Adrenal gland (tissue), 19 donors: Measurements from ENCODE around the gene SCOC. TPM values are rescaled to one million over a fixed set of nuclear protein-coding genes. Genes with fewer than 3 reads are reported as not detected.

Experiments used
- DNase-seq, 7 donors: peaks; one replicate each; pipeline ENCODE4 v3.0.0-alpha.2; 2019 to 2020
- H3K27ac ChIP-seq, 5 donors: fragments of 200-600 bp; sonication (generic) in 4 of 5; 1 replicate in 3 of 5; 2 replicates in 2 of 5; pipeline versions ENCODE4 v1.5.1 to v1.8.0; 2016 to 2020; ENCODE audit warnings: mild to moderate bottlenecking in 1 of 5
- H3K27me3 ChIP-seq: fragments of 200-600 bp; 2 replicates; pipeline ENCODE4 v1.8.0; 2021
- H3K36me3 ChIP-seq, 2 donors: fragments of 200-600 bp; replicated peaks in 1 of 2; 1 replicate in 1 of 2; 2 replicates in 1 of 2; pipeline versions ENCODE4 v1.5.1 to v1.8.0; 2018 to 2022
- H3K4me1 ChIP-seq, 2 donors: fragments of 200-600 bp; replicated peaks in 1 of 2; 1 replicate in 1 of 2; 2 replicates in 1 of 2; pipeline versions ENCODE4 v1.5.1 to v1.8.0; 2018 to 2021
- H3K4me3 ChIP-seq, 4 donors: fragments of 200-600 bp; sonication (generic) in 3 of 4; one replicate each; pipeline ENCODE4 v1.5.1; 2016 to 2018
- H3K9me3 ChIP-seq, 3 donors: fragments of 200-600 bp; sonication (generic) in 1 of 3; replicated peaks in 1 of 3; 1 replicate in 2 of 3; 2 replicates in 1 of 3; pipeline versions ENCODE4 v1.5.1 to v1.8.0; 2016 to 2021
- POLR2A ChIP-seq, 2 donors: fragments of 450-650 bp; IDR thresholded peaks; one replicate each; pipeline ENCODE4 v1.6.1; 2017; ENCODE audit warnings: antibody characterized with exemption in 2 of 2, mild to moderate bottlenecking in 2 of 2, moderate library complexity in 1 of 2
- WGBS, 4 donors: extraction: QIAGEN DNeasy Blood & Tissue Kit in 2 of 4; methylation state at CpG; one replicate each; pipeline versions ENCODE4 v1.1.5 to v1.1.7; 2013 to 2017; 5-methylcytosine and 5-hydroxymethylcytosine counted together
- intact Hi-C, 2 donors: fragments of 100-400 bp; cut with DNase I; formaldehyde crosslinking; loops; one replicate each; pipeline versions ENCODE4 v1.14.1 to v1.15.0; 2022 to 2023
- long read RNA-seq, 10 donors: library from polyadenylated mRNA in 3 of 10; unstranded in 2 of 10; stranded (forward) in 1 of 10; transcript quantifications; one replicate each; pipeline ENCODE4 v2.0.0 and lab custom pipeline, GENCODE V29; 2021 to 2026
- polyA plus RNA-seq, 3 donors: library from polyadenylated mRNA; stranded (reverse); fragments of 200-250 nt in 2 of 3; fragments of 350-450 nt in 1 of 3; fragmentation: Illumina TruSeq in 1 of 3; extraction: RNeasy Lipid Tissue Mini Kit (QIAGEN cat#74804) in 1 of 3; gene quantifications; one replicate each; pipeline ENCODE4 v1.2.3, GENCODE V29; 2013 to 2014
- total RNA-seq, 9 donors: library from RNA; depleted of rRNA in 4 of 9; stranded (reverse); fragments of >200 nt in 4 of 9; fragments of 120-200 nt in 1 of 9; fragmentation: NEBNext Ultra II Directional in 1 of 9; extraction: Animal tissue kit (Norgen Biotek cat#: 25700) in 1 of 9; gene quantifications; one replicate each; pipeline versions ENCODE4 v1.1.0 to v1.2.4, GENCODE V29; 2013 to 2023
- TF ChIP-seq, protein P1 (sequence below), 6 experiments: fragments of 450-650 bp in 4 of 6; fragments of 200-600 bp in 2 of 6; sonication (generic) in 1 of 6; IDR thresholded peaks; 1 replicate in 5 of 6; 2 replicates in 1 of 6; pipeline versions ENCODE4 v1.5.1 to v1.8.0; 2016 to 2021; ENCODE audit warnings: antibody characterized with exemption in 6 of 6, mild to moderate bottlenecking in 2 of 6, moderate library complexity in 1 of 6
- donor health status: healthy with polysubstance abuse.
- donor health status: Bipolar disorder and iron deficiency.
- donor health status: DM: yes; HTN: yes; CAD: no.
- donor health status: DM: no; HTN: no; CAD: no.
- donor health status: DM: no; HTN: no; CAD: no.
- donor health status: DM: yes; HTN: yes; CAD: no.

Gene SCOC
- 10 to 100 TPM; 28.5 to 82.9 (median 45.5) TPM for total RNA-seq
- polyA plus RNA-seq = 100 to 1,000 TPM in 1 of 3 donors, 10 to 100 TPM in 2; 38.8 to 101 (median 46.7) TPM
- long read RNA-seq, donor 1, transcript SCOC-211 (4 exons, 1,959 nt) = major isoform, 65 of 106 reads
- long read RNA-seq, donor 1, partial matches to known transcripts = 27 of 106 reads
- long read RNA-seq, donor 1, other reads (novel, unspliced or antisense) = 12 of 106 reads
- long read RNA-seq, donor 2, transcript SCOC-211 (4 exons, 1,959 nt) = major isoform, 61 of 86 reads
- long read RNA-seq, donor 2, partial matches to known transcripts = 10 of 86 reads
- long read RNA-seq, donor 2, other reads (novel, unspliced or antisense) = 13 of 86 reads
- long read RNA-seq, donor 3, transcript SCOC-211 (4 exons, 1,959 nt) = major isoform, 88 of 97 reads
- long read RNA-seq, donor 3, partial matches to known transcripts = 6 of 97 reads
- long read RNA-seq, donor 3, other reads (novel, unspliced or antisense) = 0 of 97 reads
- long read RNA-seq, donor 4, transcript SCOC-211 (4 exons, 1,959 nt) = major isoform, 88 of 99 reads
- long read RNA-seq, donor 4, partial matches to known transcripts = 2 of 99 reads
- long read RNA-seq, donor 4, other reads (novel, unspliced or antisense) = 7 of 99 reads
- long read RNA-seq, donor 5, transcript SCOC-211 (4 exons, 1,959 nt) = major isoform, 88 of 101 reads
- long read RNA-seq, donor 5, partial matches to known transcripts = 3 of 101 reads
- long read RNA-seq, donor 5, other reads (novel, unspliced or antisense) = 7 of 101 reads
- long read RNA-seq, donor 6, transcript SCOC-211 (4 exons, 1,959 nt) = major isoform, 52 of 61 reads
- long read RNA-seq, donor 6, partial matches to known transcripts = 2 of 61 reads
- long read RNA-seq, donor 6, other reads (novel, unspliced or antisense) = 3 of 61 reads
- long read RNA-seq, donor 7, transcript SCOC-211 (4 exons, 1,959 nt) = major isoform, 36 of 56 reads
- long read RNA-seq, donor 7, partial matches to known transcripts = 20 of 56 reads
- long read RNA-seq, donor 7, other reads (novel, unspliced or antisense) = 0 of 56 reads
- long read RNA-seq, donor 8, transcript SCOC-211 (4 exons, 1,959 nt) = major isoform, 82 of 91 reads
- long read RNA-seq, donor 8, partial matches to known transcripts = 6 of 91 reads
- long read RNA-seq, donor 8, other reads (novel, unspliced or antisense) = 0 of 91 reads
- long read RNA-seq, donor 9, transcript SCOC-211 (4 exons, 1,959 nt) = major isoform, 60 of 67 reads
- long read RNA-seq, donor 9, partial matches to known transcripts = 5 of 67 reads
- long read RNA-seq, donor 9, other reads (novel, unspliced or antisense) = 0 of 67 reads
- long read RNA-seq, donor 10, transcript SCOC-211 (4 exons, 1,959 nt) = major isoform, 22 of 23 reads
- long read RNA-seq, donor 10, partial matches to known transcripts = 0 of 23 reads
- long read RNA-seq, donor 10, other reads (novel, unspliced or antisense) = 0 of 23 reads

DNA sequence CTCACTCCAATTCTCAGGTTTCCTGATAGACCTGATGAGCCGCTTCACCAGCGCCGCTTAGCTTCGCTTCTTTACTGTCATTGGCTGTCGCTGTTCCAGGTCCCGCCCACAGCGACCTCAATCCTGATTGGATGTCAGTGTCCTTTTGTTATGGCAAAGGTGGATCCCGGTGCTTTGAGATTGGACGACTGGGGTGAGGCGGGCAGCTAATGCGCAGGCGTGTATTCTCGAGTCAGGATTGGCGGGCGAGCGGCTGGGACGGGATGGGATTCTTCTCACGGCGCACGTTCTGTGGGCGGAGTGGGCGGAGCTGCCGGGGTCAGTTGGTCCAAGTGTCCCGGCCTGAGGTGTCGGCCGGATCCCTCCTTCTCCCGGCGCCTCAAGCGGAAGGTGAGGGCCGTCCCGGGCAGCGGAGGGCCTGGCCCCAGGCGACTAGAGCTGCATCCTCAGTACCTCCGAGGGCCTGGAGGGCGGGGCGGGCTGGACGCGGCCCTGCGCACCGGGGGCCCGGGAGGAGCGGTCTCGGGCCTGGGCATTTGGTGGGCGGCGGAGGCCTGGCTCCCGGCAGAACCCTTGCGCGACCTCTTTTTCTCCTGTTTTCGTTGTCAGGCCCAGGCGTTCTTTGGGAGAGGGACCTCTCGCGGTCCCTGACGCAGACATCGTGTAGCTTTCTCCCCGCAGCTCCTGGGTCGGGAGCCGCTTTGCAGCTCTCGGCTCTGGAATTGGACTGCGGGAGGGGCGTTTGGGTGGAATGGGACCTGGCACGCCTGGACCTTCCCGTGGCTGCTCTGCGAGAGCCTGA is at the start of gene SCOC:
SCOC (plus strand) TSS at position 319 of the 802 bp plus-strand sequence. CDS start 5,525 bp downstream, outside the sequence.
- Histone ChIP-seq H3K36me3 (no peaks in the 10 kb centered on the region), H3K27me3 (no peaks in the 10 kb centered on the region), H3K9me3 (no peaks in the 10 kb centered on the region), H3K4me1 (peaks cover 5 to 38% of the 10 kb centered on the region in 2 donors), H3K27ac (peak within 1 kb of the TSS; percentile 71 to 90 (median 82)), H3K4me3 (peak within 1 kb of the TSS; percentile 73 to 80 (median 78))
- 0% methylated on average over 18 to 63 of the region's 63 CpGs for WGBS, 4 donors
- TF ChIP-seq, protein P1, sequence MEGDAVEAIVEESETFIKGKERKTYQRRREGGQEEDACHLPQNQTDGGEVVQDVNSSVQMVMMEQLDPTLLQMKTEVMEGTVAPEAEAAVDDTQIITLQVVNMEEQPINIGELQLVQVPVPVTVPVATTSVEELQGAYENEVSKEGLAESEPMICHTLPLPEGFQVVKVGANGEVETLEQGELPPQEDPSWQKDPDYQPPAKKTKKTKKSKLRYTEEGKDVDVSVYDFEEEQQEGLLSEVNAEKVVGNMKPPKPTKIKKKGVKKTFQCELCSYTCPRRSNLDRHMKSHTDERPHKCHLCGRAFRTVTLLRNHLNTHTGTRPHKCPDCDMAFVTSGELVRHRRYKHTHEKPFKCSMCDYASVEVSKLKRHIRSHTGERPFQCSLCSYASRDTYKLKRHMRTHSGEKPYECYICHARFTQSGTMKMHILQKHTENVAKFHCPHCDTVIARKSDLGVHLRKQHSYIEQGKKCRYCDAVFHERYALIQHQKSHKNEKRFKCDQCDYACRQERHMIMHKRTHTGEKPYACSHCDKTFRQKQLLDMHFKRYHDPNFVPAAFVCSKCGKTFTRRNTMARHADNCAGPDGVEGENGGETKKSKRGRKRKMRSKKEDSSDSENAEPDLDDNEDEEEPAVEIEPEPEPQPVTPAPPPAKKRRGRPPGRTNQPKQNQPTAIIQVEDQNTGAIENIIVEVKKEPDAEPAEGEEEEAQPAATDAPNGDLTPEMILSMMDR (IDR thresholded peaks at IDR 0.05) = peak in 1 of 6 experiments; percentile 13
- peak; percentile 61 to 82 for TF ChIP-seq POLR2A (IDR thresholded peaks at IDR 0.05)
- intact Hi-C loops = no loop called here
- peak; percentile 99 to 100 (median 100) for DNase-seq

DNA sequence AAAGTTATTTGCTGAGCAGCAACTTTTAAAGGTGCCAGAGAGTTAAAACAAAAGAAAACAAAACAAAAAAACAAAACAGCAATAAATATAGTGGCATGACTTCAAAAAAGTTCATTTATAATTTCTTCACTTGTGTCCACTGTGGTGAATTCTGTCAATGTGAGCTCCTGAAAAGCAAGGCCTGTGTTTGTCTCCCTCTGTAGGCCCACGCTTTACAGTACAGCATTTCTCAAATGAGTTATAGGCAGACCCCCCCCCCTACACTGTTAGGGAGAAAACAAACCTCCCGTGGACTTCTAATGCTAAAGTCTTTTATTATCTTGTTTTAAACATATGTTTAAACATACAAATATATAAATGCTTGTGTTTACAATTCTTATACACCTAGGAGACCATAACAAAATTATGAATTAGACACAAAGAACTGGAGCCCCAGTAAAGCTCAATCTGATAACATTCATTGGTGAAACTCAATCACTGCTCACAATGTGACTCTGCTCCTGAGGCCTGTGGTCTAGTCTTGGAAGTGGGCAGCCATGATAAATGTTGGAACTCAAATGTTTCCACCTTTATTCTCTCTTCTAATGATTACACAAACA is 47.0 kb upstream of the SCOC start:
- peak; percentile 22 to 76 (median 37) for DNase-seq
- Histone ChIP-seq H3K4me3 (no peak overlapping the region), H3K27me3 (no peaks in the 10 kb centered on the region), H3K9me3 (no peaks in the 10 kb centered on the region), H3K4me1 (no peaks in the 10 kb centered on the region), H3K36me3 (no peaks in the 10 kb centered on the region), H3K27ac (no peak overlapping the region)
- intact Hi-C loops = loop anchor here in 1 of 2 donors (10.0 kb wide), 2 partner anchors 172 to 282 kb away; partner anchors contain the start of gene MAML3
- 30 to 50% (median 35%) methylated on average over 2 of the region's 2 CpGs for WGBS, 4 donors
- TF ChIP-seq POLR2A (IDR thresholded peaks at IDR 0.05) = no peak
- TF ChIP-seq, protein P1 (IDR thresholded peaks at IDR 0.05) = peak; percentile 37 to 72 (median 60)

DNA sequence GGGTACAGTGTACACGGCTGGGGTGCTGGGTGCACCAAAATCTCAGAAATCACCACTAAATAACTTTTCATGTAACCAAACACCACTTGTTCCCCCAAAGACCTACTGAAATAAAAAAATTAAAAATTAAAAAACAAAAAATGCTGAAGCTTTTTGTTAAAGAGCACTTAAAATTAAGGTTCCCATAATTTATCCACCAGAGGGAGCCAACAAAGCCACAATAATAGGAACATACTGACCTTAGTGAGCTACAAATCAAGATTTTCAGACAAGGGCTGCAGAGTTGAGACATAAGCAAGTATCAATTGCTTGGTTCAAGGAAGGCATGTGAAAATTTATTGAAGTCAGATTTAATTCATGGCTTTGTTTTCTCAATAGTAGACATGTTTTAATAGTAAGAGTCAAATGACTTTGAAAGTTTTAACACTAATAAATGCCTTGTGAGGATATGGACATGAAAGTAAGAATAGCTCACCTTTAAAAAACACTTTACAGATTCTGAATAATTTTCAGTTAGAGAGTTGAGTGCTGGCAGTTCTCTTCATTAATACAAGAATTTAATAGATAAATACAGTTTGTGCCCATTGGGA is 43.0 kb upstream of the SCOC start:
- Histone ChIP-seq H3K27ac (no peak overlapping the region), H3K36me3 (no peaks in the 10 kb centered on the region), H3K4me1 (no peaks in the 10 kb centered on the region), H3K27me3 (no peaks in the 10 kb centered on the region), H3K4me3 (no peak overlapping the region), H3K9me3 (no peaks in the 10 kb centered on the region)
- no peak for DNase-seq
- WGBS, 4 donors = 58 to 86% (median 67%) methylated on average over 1 of the region's 1 CpG
- no peak for TF ChIP-seq POLR2A (IDR thresholded peaks at IDR 0.05)
- TF ChIP-seq, protein P1 (IDR thresholded peaks at IDR 0.05) = peak; percentile 34 to 54 (median 42)
- intact Hi-C loops = no loop called here
